HEK293T (cell line): ENCODE results near the gene ADTRP.

Experiments used
- ARNT ChIP-seq: fragments of 450-650 bp; IDR thresholded peaks from 2 replicates; pipeline ENCODE4 v1.6.1; 2017; ENCODE audit warnings: mild to moderate bottlenecking
- BHLHE40 ChIP-seq: fragments of 450-650 bp; IDR thresholded peaks from 2 replicates; pipeline ENCODE4 v1.6.1; 2016; ENCODE audit warnings: mild to moderate bottlenecking, moderate library complexity, borderline replicate concordance
- FOXK2 ChIP-seq: fragments of 450-650 bp; IDR thresholded peaks from 2 replicates; pipeline ENCODE4 v1.6.1; 2016; ENCODE audit warnings: mild to moderate bottlenecking
- HDGF ChIP-seq: fragments of 450-650 bp; IDR thresholded peaks from 2 replicates; pipeline ENCODE4 v1.6.1; 2017; ENCODE audit warnings: antibody characterized with exemption, borderline replicate concordance
- L3MBTL2 ChIP-seq: fragments of 450-650 bp; conservative IDR thresholded peaks from 2 replicates; pipeline ENCODE4 v1.6.1; 2016; ENCODE audit warnings: mild to moderate bottlenecking
- LEF1 ChIP-seq: fragments of 450-650 bp; IDR thresholded peaks from 2 replicates; pipeline ENCODE4 v1.6.1; 2017; ENCODE audit warnings: mild to moderate bottlenecking, borderline replicate concordance
- NFRKB ChIP-seq: fragments of 450-650 bp; IDR thresholded peaks from 2 replicates; pipeline ENCODE4 v1.6.1; 2016; ENCODE audit warnings: mild to moderate bottlenecking, moderate library complexity
- PKNOX1 ChIP-seq: fragments of 450-650 bp; IDR thresholded peaks from 2 replicates; pipeline ENCODE4 v1.6.1; 2016
- SP1 ChIP-seq: fragments of 450-650 bp; IDR thresholded peaks from 2 replicates; pipeline ENCODE4 v1.6.1; 2017
- SUZ12 ChIP-seq: fragments of 450-650 bp; IDR thresholded peaks from 2 replicates; pipeline ENCODE4 v1.6.1; 2016; ENCODE audit warnings: mild to moderate bottlenecking
- TARDBP ChIP-seq: fragments of 450-650 bp; IDR thresholded peaks from 2 replicates; pipeline ENCODE4 v1.6.1; 2016
- ZNF384 ChIP-seq: fragments of 450-650 bp; IDR thresholded peaks from 2 replicates; pipeline ENCODE4 v1.6.1; 2016

GRCh38 chr6:11813606-11814005 lies 35.0 kb upstream of the ADTRP start:
- TF ChIP-seq SP1 (no peak), ZNF384 (no peak), L3MBTL2 (no peak), NFRKB (no peak), SUZ12 (no peak), FOXK2 (no peak), LEF1 (no peak), ARNT (no peak), HDGF (no peak), BHLHE40 (no peak), PKNOX1 (no peak), TARDBP (no peak)
